GM13976 (cell line): Measurements from ENCODE around the gene PLSCR2.
A peak's percentile ranks its signal among the peaks of the same experiment; 100 is the strongest.

Experiments used
- DNase-seq: peaks from one replicate; pipeline ENCODE4 v3.0.0; 2012; ENCODE audit warnings: low spot score
- CTCF ChIP-seq: IDR thresholded peaks from 2 replicates; pipeline ENCODE4 v1.5.1; 2012; ENCODE audit warnings: borderline replicate concordance, mild to moderate bottlenecking; ENCODE audit not compliant: insufficient read depth; ENCODE audit errors: extremely low read depth, missing control alignments, control extremely low read depth
- in situ Hi-C: fragments of 300-500 bp; cut with MboI; formaldehyde crosslinking; loops from one replicate; pipeline ENCODE4 v1.12.0; 2022; ENCODE audit warnings: low sequenced_read_pairs, mixed read lengths, inconsistent platforms; ENCODE audit not compliant: unreplicated experiment

PLSCR2 gene

DNA sequence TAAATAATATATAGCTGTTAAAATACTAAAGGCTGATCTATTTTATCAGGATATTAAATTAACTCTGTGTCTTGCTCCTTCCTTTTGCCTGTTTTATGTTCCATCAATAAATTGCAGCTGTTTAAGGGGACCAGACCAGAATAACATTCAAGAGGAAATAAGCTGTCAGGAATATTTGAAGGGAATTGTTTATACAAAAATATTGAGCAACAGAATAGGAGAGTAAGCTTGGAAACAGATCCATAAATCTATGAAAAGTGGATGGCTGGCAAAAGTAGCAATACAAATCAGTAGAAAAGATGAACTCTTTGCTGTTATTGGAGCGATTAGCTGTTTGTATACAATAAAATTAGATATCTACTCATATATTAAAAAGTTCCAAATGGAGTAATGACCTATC lies 36.2 kb upstream of the PLSCR2 start:
- TF ChIP-seq CTCF = no peak
- in situ Hi-C loops = no loop called here
- DNase-seq = no peak

DNA sequence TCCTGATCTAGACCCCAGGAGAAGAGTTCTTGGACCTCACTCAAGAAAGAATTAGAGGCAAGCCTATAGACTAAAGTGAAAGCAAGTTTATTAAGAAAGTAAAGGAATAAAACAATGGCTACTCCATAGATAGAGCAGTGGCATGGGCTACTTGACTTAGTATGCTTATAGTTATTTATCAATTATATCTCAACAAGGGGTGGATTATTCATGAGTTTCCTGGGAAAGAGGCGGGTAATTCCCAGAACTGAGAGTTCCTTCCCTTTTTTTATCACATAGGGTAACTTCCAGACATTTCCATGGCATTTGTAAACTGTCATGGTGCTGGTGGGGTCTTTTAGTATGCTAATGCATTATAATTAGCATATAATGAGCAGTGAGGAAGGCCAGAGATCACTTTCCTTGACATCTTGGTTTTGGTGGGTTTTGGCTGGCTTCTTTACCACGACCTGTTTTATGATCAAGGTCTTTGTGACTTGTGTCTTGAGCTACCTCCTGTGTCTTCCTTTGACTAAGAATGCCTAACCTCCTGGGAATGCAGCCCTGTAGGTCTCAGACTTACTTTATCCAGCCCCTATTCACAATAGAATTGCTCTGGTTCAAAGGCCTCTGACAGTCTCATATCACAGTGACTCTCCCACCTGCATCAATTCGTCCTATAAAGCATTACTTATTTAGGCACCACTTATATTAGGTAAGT lies 35.3 kb upstream of the PLSCR2 start:
- no peak for DNase-seq
- in situ Hi-C loops = no loop called here
- no peak for TF ChIP-seq CTCF

GRCh38 chr3:146503461-146504202 lies 34.3 kb upstream of the PLSCR2 start:
- in situ Hi-C loops = no loop called here
- DNase-seq = peak; percentile 62
- no peak for TF ChIP-seq CTCF

DNA sequence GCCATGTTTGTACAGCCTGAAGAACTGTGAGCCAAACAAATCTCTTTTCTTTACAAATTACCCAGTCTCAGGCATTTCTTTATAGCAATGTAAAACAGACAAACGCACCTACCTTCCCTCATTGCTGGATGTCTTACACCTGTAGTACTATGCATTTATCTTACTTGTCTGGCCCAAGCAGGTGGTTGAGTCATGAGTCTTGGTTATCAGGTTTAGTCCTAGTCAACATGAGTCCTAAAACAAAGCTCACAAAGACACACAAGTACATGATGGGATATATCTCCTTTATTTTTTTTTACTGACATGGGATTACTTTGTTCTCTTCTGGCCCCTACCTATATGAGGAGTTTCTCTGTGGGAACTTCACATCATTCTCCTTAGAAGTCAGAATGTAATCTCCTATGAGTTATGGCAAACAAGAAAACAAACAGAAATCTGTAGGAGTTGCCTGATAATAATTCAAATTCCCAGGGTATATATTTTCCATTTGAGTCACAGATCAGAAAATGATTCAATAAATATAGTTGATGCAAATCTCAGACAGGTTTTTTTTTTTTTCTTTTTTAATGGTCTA lies 33.6 kb upstream of the PLSCR2 start:
- in situ Hi-C loops = no loop called here
- no peak for DNase-seq
- no peak for TF ChIP-seq CTCF

DNA sequence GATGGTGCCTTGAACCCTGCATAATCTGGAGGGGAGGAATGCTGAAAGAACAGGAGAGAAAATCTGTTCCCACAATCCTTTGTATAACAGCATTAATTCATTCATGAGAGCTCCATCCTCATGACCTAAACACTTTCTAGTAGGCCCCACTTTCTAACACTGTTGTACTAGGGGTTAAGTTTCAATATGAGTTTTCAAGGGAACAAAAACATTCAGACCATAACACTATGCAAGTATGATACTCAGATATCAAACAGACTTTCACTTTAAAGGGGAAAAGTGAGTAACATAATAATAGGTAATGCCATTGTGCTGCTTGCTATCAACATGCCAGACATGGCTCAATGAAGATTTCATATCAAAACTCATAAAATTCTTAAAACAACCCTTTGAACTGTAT lies 32.4 kb upstream of the PLSCR2 start:
- in situ Hi-C loops = no loop called here
- DNase-seq = peak; percentile 10
- no peak for TF ChIP-seq CTCF

- no peak for DNase-seq
- in situ Hi-C loops = no loop called here
- TF ChIP-seq CTCF = no peak
Observed at GRCh38 chr3:146499701-146500100, 30.3 kb upstream of the PLSCR2 start.
